Measurements from ENCODE around the gene HECW1. TPM values are rescaled to one million over a fixed set of nuclear protein-coding genes. Genes with fewer than 3 reads are reported as not detected.
A peak's percentile ranks its signal among the peaks of the same experiment; 100 is the strongest.
"Not testable (repeated sequence)": the region's sequence is repeated elsewhere in the genome, so short reads cannot be mapped to it uniquely, and the experiment has no call there.

HECW1 gene
- total RNA-seq, result not detected in 2 replicates

GRCh38 chr7:43112459-43112940 is at the start of gene HECW1:
Gene HECW1, plus strand, starts transcription at chr7:43112647. Its CDS starts 131,259 bp downstream, at chr7:43243906.
- no peak for DNase-seq (ENCODE audit: low read depth in 2 of 2)

- DNase-seq (ENCODE audit: low read depth in 2 of 2), result peak; percentile 5 to 6
These were observed 40.8 kb upstream of the HECW1 start for GRCh38 chr7:43071604-43072003.

- no peak for DNase-seq (ENCODE audit: low read depth in 2 of 2)
These were observed 39.9 kb upstream of the HECW1 start for GRCh38 chr7:43072530-43072929.

- DNase-seq (ENCODE audit: low read depth in 2 of 2), result not testable (repeated sequence)
These were observed 38.6 kb upstream of the HECW1 start for GRCh38 chr7:43073811-43074210.

- no peak for DNase-seq (ENCODE audit: low read depth in 2 of 2)
These were observed 36.2 kb upstream of the HECW1 start for GRCh38 chr7:43076189-43076605.

GRCh38 chr7:43076606-43077005 is 35.8 kb upstream of the HECW1 start:
- no peak for DNase-seq (ENCODE audit: low read depth in 2 of 2)

GRCh38 chr7:43077285-43077684 is 35.2 kb upstream of the HECW1 start:
- no peak for DNase-seq (ENCODE audit: low read depth in 2 of 2)

GRCh38 chr7:43077732-43078391 is 34.6 kb upstream of the HECW1 start:
- DNase-seq (ENCODE audit: low read depth in 2 of 2), result no peak

GRCh38 chr7:43078794-43079193 is 33.7 kb upstream of the HECW1 start:
- no peak for DNase-seq (ENCODE audit: low read depth in 2 of 2)

- no peak for DNase-seq (ENCODE audit: low read depth in 2 of 2)
These were observed 30.8 kb upstream of the HECW1 start for GRCh38 chr7:43081603-43082002.

GRCh38 chr7:43083106-43083505 is 29.3 kb upstream of the HECW1 start:
- no peak for DNase-seq (ENCODE audit: low read depth in 2 of 2)

- DNase-seq (ENCODE audit: low read depth in 2 of 2), result no peak
These were observed 27.4 kb upstream of the HECW1 start for GRCh38 chr7:43085017-43085416.

GRCh38 chr7:43085992-43086391 is 26.5 kb upstream of the HECW1 start:
- no peak for DNase-seq (ENCODE audit: low read depth in 2 of 2)

- no peak for DNase-seq (ENCODE audit: low read depth in 2 of 2)
These were observed 19.6 kb upstream of the HECW1 start for GRCh38 chr7:43092819-43093218.

GRCh38 chr7:43096875-43097274 is 15.6 kb upstream of the HECW1 start:
- DNase-seq (ENCODE audit: low read depth in 2 of 2), result no peak

- DNase-seq (ENCODE audit: low read depth in 2 of 2), result no peak
These were observed 12.7 kb upstream of the HECW1 start for GRCh38 chr7:43099750-43100149.

GRCh38 chr7:43104874-43105520 is 7.5 kb upstream of the HECW1 start:
- DNase-seq (ENCODE audit: low read depth in 2 of 2), result no peak

- DNase-seq (ENCODE audit: low read depth in 2 of 2), result peak in 1 of 2 donors; percentile 17
These were observed 6.8 kb upstream of the HECW1 start for GRCh38 chr7:43105521-43106120.

GRCh38 chr7:43108255-43109011 is 4.0 kb upstream of the HECW1 start:
- DNase-seq (ENCODE audit: low read depth in 2 of 2), result peak; percentile 51 to 61

- DNase-seq (ENCODE audit: low read depth in 2 of 2), result no peak
These were observed 1.5 kb upstream of the HECW1 start for GRCh38 chr7:43110791-43111535.

Data from lung microvascular endothelial cell (primary cell).